Mesendoderm (in vitro differentiated cells): ENCODE data around the gene ATP8A2.

ENCODE experiments used
- DNase-seq: peaks from one replicate; pipeline ENCODE4 v3.0.0; 2013
- H2AK5ac ChIP-seq: 2 replicates; pipeline ENCODE4 v1.6.1; 2013; ENCODE audit warnings: low read length, inconsistent platforms
- H2BK120ac ChIP-seq: 2 replicates; pipeline ENCODE4 v1.6.1; 2013; ENCODE audit warnings: low read depth, mild to moderate bottlenecking, low read length, moderate library complexity, mixed read lengths
- H2BK15ac ChIP-seq: replicated peaks from 2 replicates; pipeline ENCODE4 v1.6.1; 2013; ENCODE audit warnings: low read depth, mild to moderate bottlenecking, moderate library complexity
- H2BK5ac ChIP-seq: 2 replicates; pipeline ENCODE4 v1.6.1; 2013; ENCODE audit warnings: low read length, inconsistent platforms
- H3K18ac ChIP-seq: 2 replicates; pipeline ENCODE4 v1.6.1; 2013; ENCODE audit warnings: mild to moderate bottlenecking, low read length, mixed read lengths
- H3K23ac ChIP-seq: one replicate; pipeline ENCODE4 v1.6.1; 2013; ENCODE audit warnings: low read length
- H3K27ac ChIP-seq: 2 replicates; pipeline ENCODE4 v1.5.1; 2013; ENCODE audit warnings: low read depth, mild to moderate bottlenecking, inconsistent platforms, low read length, moderate library complexity
- H3K27me3 ChIP-seq: 2 replicates; pipeline ENCODE4 v1.6.1; 2013; ENCODE audit warnings: low read length, control low read depth, mild to moderate bottlenecking, inconsistent platforms; ENCODE audit not compliant: insufficient read depth, poor library complexity
- H3K36me3 ChIP-seq: 2 replicates; pipeline ENCODE4 v1.6.1; 2013; ENCODE audit warnings: low read length, inconsistent platforms; ENCODE audit not compliant: control insufficient read depth, insufficient read depth
- H3K4ac ChIP-seq: one replicate; pipeline ENCODE4 v1.6.1; 2013; ENCODE audit warnings: low read depth, mild to moderate bottlenecking, low read length, moderate library complexity
- H3K4me1 ChIP-seq: 2 replicates; pipeline ENCODE4 v1.6.1; 2013; ENCODE audit warnings: low read depth, low read length, inconsistent platforms; ENCODE audit not compliant: control insufficient read depth
- H3K4me2 ChIP-seq: 2 replicates; pipeline ENCODE4 v1.6.1; 2013; ENCODE audit warnings: low read length
- H3K4me3 ChIP-seq: 2 replicates; pipeline ENCODE4 v1.5.1; 2013; ENCODE audit warnings: mild to moderate bottlenecking, low read length
- H3K56ac ChIP-seq: one replicate; pipeline ENCODE4 v1.6.1; 2013; ENCODE audit warnings: low read length
- H3K79me1 ChIP-seq: 2 replicates; pipeline ENCODE4 v1.6.1; 2013; ENCODE audit warnings: low read length, inconsistent platforms
- H3K79me2 ChIP-seq: 2 replicates; pipeline ENCODE4 v1.6.1; 2013; ENCODE audit warnings: mild to moderate bottlenecking, low read length; ENCODE audit not compliant: control insufficient read depth, insufficient read depth
- H3K9ac ChIP-seq: 2 replicates; pipeline ENCODE4 v1.6.1; 2013; ENCODE audit warnings: low read length, inconsistent platforms
- H4K5ac ChIP-seq: one replicate; pipeline ENCODE4 v1.6.1; 2013; ENCODE audit warnings: low read length
- H4K8ac ChIP-seq: one replicate; pipeline ENCODE4 v1.6.1; 2013; ENCODE audit warnings: low read depth, mild to moderate bottlenecking, control low read depth, low read length, moderate library complexity
- WGBS: extraction: QIAGEN DNeasy Blood & Tissue Kit; methylation state at CpG from one replicate; pipeline ENCODE4 v1.1.7; 2013; ENCODE audit warnings: low lambda C conversion rate, missing lambda C conversion rate; ENCODE audit not compliant: insufficient coverage; ENCODE audit errors: extremely low coverage; 5-methylcytosine and 5-hydroxymethylcytosine counted together

ATP8A2 gene

GRCh38 chr13:26016189-26016588, 644.4 kb downstream of the ATP8A2 start:
- Histone ChIP-seq H2BK15ac (no peak overlapping the region), H3K4me2 (no peak overlapping the region), H2BK120ac (no peak overlapping the region), H4K5ac (no peak overlapping the region), H4K8ac (no peak overlapping the region), H3K27me3 (no peaks in the 10 kb centered on the region), H3K56ac (no peak overlapping the region), H3K9ac (no peak overlapping the region), H3K18ac (no peak overlapping the region), H3K27ac (no peak overlapping the region), H3K23ac (no peak overlapping the region), H2BK5ac (no peak overlapping the region), H2AK5ac (no peak overlapping the region), H3K36me3 (no peaks in the 10 kb centered on the region), H3K4me3 (no peak overlapping the region), H3K4me1 (no peaks in the 10 kb centered on the region), H3K79me1 (no peaks in the 10 kb centered on the region), H3K79me2 (no peaks in the 10 kb centered on the region), H3K4ac (no peak overlapping the region)
- no CpG with 5 or more reads among the region's 6 CpGs for WGBS
- DNase-seq, result no peak

- Histone ChIP-seq H2AK5ac (no peak overlapping the region), H3K23ac (no peak overlapping the region), H3K56ac (no peak overlapping the region), H4K8ac (no peak overlapping the region), H2BK5ac (no peak overlapping the region), H3K4ac (no peak overlapping the region), H3K27ac (no peak overlapping the region), H3K79me1 (no peaks in the 10 kb centered on the region), H3K36me3 (no peaks in the 10 kb centered on the region), H3K4me2 (no peak overlapping the region), H3K27me3 (no peaks in the 10 kb centered on the region), H4K5ac (no peak overlapping the region), H2BK15ac (no peak overlapping the region), H3K9ac (no peak overlapping the region), H2BK120ac (no peak overlapping the region), H3K4me1 (no peaks in the 10 kb centered on the region), H3K4me3 (no peak overlapping the region), H3K18ac (no peak overlapping the region), H3K79me2 (no peaks in the 10 kb centered on the region)
- no peak for DNase-seq
- WGBS, result no CpG with 5 or more reads among the region's 9 CpGs
Measured at GRCh38 chr13:26017196-26017921, 645.6 kb downstream of the ATP8A2 start.

GRCh38 chr13:26017932-26018665, 646.3 kb downstream of the ATP8A2 start:
- Histone ChIP-seq H2BK5ac (no peak overlapping the region), H4K5ac (no peak overlapping the region), H3K9ac (no peak overlapping the region), H3K4ac (no peak overlapping the region), H3K36me3 (no peaks in the 10 kb centered on the region), H3K4me2 (no peak overlapping the region), H3K4me3 (no peak overlapping the region), H2BK15ac (no peak overlapping the region), H4K8ac (no peak overlapping the region), H3K79me2 (no peaks in the 10 kb centered on the region), H3K4me1 (no peaks in the 10 kb centered on the region), H2AK5ac (no peak overlapping the region), H3K56ac (no peak overlapping the region), H3K23ac (no peak overlapping the region), H3K79me1 (no peaks in the 10 kb centered on the region), H2BK120ac (no peak overlapping the region), H3K27me3 (no peaks in the 10 kb centered on the region), H3K18ac (no peak overlapping the region), H3K27ac (no peak overlapping the region)
- no peak for DNase-seq
- WGBS, result no CpG with 5 or more reads among the region's 6 CpGs

- no peak overlapping the region for H4K8ac ChIP-seq
- H4K5ac ChIP-seq, result no peak overlapping the region
- no peak overlapping the region for H3K27ac ChIP-seq
- H2BK5ac ChIP-seq, result no peak overlapping the region
- H3K79me1 ChIP-seq, result no peaks in the 10 kb centered on the region
- no peak overlapping the region for H3K56ac ChIP-seq
- H2BK120ac ChIP-seq, result no peak overlapping the region
- no peaks in the 10 kb centered on the region for H3K27me3 ChIP-seq
- no peaks in the 10 kb centered on the region for H3K4me1 ChIP-seq
- H3K36me3 ChIP-seq, result no peaks in the 10 kb centered on the region
- no peak overlapping the region for H3K23ac ChIP-seq
- H3K4me3 ChIP-seq, result no peak overlapping the region
- no peak for DNase-seq
- H3K4me2 ChIP-seq, result no peak overlapping the region
- H3K18ac ChIP-seq, result no peak overlapping the region
- H2AK5ac ChIP-seq, result no peak overlapping the region
- no peaks in the 10 kb centered on the region for H3K79me2 ChIP-seq
- no CpG with 5 or more reads among the region's 7 CpGs for whole genome bisulfite sequencing
- H3K4ac ChIP-seq, result no peak overlapping the region
- H3K9ac ChIP-seq, result no peak overlapping the region
- no peak overlapping the region for H2BK15ac ChIP-seq
Measured at GRCh38 chr13:26019251-26019650, 647.5 kb downstream of the ATP8A2 start.

GRCh38 chr13:26019881-26020870, 648.4 kb downstream of the ATP8A2 start:
- no peak overlapping the region for H3K4me3 ChIP-seq
- H3K4me2 ChIP-seq, result no peak overlapping the region
- H4K5ac ChIP-seq, result no peak overlapping the region
- H3K4me1 ChIP-seq, result no peaks in the 10 kb centered on the region
- H3K4ac ChIP-seq, result no peak overlapping the region
- no peak overlapping the region for H2BK15ac ChIP-seq
- H2BK5ac ChIP-seq, result no peak overlapping the region
- no CpG with 5 or more reads among the region's 22 CpGs for WGBS
- H3K9ac ChIP-seq, result no peak overlapping the region
- no peak overlapping the region for H3K23ac ChIP-seq
- H3K27ac ChIP-seq, result no peak overlapping the region
- H3K79me2 ChIP-seq, result no peaks in the 10 kb centered on the region
- H2BK120ac ChIP-seq, result no peak overlapping the region
- H4K8ac ChIP-seq, result no peak overlapping the region
- no peak for DNase-seq
- H3K36me3 ChIP-seq, result no peaks in the 10 kb centered on the region
- H3K56ac ChIP-seq, result no peak overlapping the region
- H3K79me1 ChIP-seq, result no peaks in the 10 kb centered on the region
- no peaks in the 10 kb centered on the region for H3K27me3 ChIP-seq
- no peak overlapping the region for H2AK5ac ChIP-seq
- H3K18ac ChIP-seq, result no peak overlapping the region
